WI38 (cell line): ENCODE data around the gene RNF4.
A peak's percentile ranks its signal among the peaks of the same experiment; 100 is the strongest.

Experiments
- H3K4me3 ChIP-seq: 2 replicates; pipeline ENCODE4 v1.5.1; 2011; ENCODE audit warnings: low read depth, mild to moderate bottlenecking, control low read depth, low read length
- TF ChIP-seq, protein P1 (sequence below): IDR thresholded peaks from 2 replicates; pipeline ENCODE4 v1.5.1; 2012; ENCODE audit warnings: low read depth, mild to moderate bottlenecking, control low read depth, low read length

RNF4 gene, protein sequence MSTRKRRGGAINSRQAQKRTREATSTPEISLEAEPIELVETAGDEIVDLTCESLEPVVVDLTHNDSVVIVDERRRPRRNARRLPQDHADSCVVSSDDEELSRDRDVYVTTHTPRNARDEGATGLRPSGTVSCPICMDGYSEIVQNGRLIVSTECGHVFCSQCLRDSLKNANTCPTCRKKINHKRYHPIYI

DNA sequence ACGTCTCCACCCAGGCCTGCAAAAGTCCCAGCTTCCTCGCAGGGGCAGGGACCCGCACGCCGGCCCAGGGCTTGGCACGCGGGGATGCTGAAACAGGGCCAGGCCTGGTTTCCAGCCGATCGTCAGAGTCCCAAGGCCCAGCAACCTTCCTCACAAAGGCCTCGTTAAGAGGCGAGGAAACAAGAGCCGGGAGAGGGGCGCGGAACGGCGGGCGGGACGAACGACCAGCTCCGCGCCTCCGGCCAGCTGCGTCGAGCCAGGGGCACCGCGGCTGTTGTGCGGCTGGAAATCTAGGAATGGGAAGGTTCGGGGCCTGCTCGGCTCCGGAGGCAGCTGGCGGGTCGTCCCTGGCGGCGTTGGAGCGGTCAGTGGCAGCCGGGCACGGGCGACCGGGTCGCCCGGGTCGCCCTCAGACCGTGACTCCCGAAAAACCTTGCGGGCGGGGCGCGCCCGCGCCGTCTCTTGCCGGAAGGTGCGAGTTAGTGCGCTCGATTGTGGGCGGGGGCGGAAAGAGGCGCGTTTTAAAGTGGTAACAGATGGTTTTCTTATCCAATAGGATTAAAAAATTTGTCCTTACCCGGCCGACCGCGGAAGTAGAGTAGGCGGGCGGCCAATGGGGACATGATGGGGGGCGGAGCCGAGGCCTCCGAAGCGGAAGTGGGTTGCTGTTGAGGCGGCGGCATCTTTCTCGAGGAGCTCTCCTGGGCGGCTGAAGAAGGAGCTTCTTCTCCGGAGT, at the start of gene RNF4:
Gene RNF4 (plus strand): TSS at position 651 of the 736 bp plus-strand sequence. CDS start 21,388 bp downstream, outside the sequence.
- TF ChIP-seq, protein P1, sequence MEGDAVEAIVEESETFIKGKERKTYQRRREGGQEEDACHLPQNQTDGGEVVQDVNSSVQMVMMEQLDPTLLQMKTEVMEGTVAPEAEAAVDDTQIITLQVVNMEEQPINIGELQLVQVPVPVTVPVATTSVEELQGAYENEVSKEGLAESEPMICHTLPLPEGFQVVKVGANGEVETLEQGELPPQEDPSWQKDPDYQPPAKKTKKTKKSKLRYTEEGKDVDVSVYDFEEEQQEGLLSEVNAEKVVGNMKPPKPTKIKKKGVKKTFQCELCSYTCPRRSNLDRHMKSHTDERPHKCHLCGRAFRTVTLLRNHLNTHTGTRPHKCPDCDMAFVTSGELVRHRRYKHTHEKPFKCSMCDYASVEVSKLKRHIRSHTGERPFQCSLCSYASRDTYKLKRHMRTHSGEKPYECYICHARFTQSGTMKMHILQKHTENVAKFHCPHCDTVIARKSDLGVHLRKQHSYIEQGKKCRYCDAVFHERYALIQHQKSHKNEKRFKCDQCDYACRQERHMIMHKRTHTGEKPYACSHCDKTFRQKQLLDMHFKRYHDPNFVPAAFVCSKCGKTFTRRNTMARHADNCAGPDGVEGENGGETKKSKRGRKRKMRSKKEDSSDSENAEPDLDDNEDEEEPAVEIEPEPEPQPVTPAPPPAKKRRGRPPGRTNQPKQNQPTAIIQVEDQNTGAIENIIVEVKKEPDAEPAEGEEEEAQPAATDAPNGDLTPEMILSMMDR: no peak
- peak within 1 kb of the TSS; percentile 99 for H3K4me3 ChIP-seq

DNA sequence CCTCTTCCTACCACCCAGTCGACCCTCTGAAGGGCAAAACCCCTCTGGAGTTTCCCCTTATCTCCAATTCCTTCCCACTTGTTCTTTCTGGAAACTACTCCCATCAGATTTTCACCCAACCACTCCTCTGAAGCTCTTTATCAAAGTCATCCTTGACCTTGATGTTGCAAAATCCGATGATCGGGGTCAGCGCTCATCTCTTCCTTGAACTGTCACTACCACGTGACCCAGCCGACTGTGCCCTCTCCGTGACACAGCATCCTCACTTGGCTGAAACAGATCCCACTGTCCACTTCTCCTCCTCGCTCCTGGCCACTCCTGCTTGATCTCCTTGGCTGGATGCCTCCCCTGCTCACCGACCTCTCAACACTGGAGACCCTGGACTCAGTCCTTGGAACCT, 49.1 kb upstream of the RNF4 start:
- TF ChIP-seq, protein P1: no peak

GRCh38 chr4:2421928-2422327, 47.0 kb upstream of the RNF4 start:
- TF ChIP-seq, protein P1: no peak
- H3K4me3 ChIP-seq: no peak overlapping the region

More for the DNA sequence above, 49.1 kb upstream of the RNF4 start:
- H3K4me3 ChIP-seq: no peak overlapping the region

- TF ChIP-seq, protein P1: no peak
Measured at GRCh38 chr4:2423066-2423465, 45.8 kb upstream of the RNF4 start.

DNA sequence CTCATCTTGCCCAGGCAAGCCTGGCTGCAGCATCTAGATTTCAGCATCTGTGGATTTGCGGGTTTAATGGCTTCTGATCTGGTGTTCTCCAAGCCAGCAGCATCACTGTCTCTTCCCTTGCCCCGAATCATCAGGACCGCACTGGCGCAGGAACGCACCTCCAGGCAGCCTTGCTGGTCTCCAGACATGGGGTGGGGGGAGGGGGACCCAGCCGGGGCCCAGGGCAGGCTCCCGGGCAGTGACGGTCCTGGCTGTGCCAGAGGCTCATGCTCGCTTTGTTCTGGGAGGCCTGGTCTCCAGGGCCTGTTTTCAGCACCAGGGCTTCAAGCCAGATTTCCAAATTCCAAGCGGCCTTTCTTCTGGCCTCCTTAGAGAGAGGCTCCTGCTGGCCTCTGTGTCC, 45.2 kb upstream of the RNF4 start:
- no peak overlapping the region for H3K4me3 ChIP-seq
- TF ChIP-seq, protein P1: no peak

More at GRCh38 chr4:2423066-2423465, 45.8 kb upstream of the RNF4 start:
- H3K4me3 ChIP-seq: no peak overlapping the region

DNA sequence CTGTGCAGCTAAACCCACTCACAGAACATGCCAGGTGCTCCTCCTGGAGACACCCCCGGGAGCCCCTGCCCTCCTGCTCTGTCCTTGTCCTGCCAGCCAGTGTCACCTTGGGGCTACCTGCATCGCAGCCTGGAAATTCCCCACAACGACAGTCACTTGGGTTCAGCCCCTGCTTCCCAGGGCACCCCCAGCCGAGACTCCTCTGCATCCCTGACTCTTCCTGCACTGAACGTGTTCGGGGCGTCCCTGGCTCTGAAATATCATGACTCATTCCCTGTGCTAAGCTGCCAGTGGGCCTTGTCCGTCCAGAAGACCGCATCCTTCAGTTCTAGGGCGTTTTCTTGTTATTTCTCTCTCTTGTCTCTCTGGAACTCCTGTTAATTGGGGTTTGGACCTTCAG, 44.3 kb upstream of the RNF4 start:
- TF ChIP-seq, protein P1: no peak
- no peak overlapping the region for H3K4me3 ChIP-seq

- TF ChIP-seq, protein P1: no peak
- H3K4me3 ChIP-seq: no peak overlapping the region
Measured at GRCh38 chr4:2425386-2426068, 43.4 kb upstream of the RNF4 start.
